Neural progenitor cell (in vitro differentiated cells): Measurements from ENCODE around the gene SLC38A10. TPM values are rescaled to one million over a fixed set of nuclear protein-coding genes. Genes with fewer than 3 reads are reported as not detected.
A peak's percentile ranks its signal among the peaks of the same experiment; 100 is the strongest.

Experiments used
- DNase-seq: peaks from one replicate; pipeline ENCODE4 v3.0.0-alpha.2; 2016; ENCODE audit warnings: low spot score
- H2AFZ ChIP-seq: fragments of 200-600 bp; sonication (generic); replicated peaks from 2 replicates; pipeline ENCODE4 v1.6.1; 2016; ENCODE audit warnings: antibody characterized with exemption
- H3F3A ChIP-seq: fragments of 200-600 bp; sonication (generic); 2 replicates; pipeline ENCODE4 v1.6.1; 2016; ENCODE audit warnings: antibody characterized with exemption, low read depth
- H3K27ac ChIP-seq: fragments of 200-600 bp; sonication (generic); 2 replicates; pipeline ENCODE4 v1.5.1; 2016; ENCODE audit warnings: mild to moderate bottlenecking
- H3K27me3 ChIP-seq: fragments of 200-600 bp; sonication (generic); 2 replicates; pipeline ENCODE4 v1.6.1; 2016; ENCODE audit warnings: mild to moderate bottlenecking, moderate library complexity
- H3K36me3 ChIP-seq: fragments of 200-600 bp; sonication (generic); 2 replicates; pipeline ENCODE4 v1.5.1; 2016
- H3K4me1 ChIP-seq: fragments of 200-600 bp; sonication (generic); 2 replicates; pipeline ENCODE4 v1.6.1; 2016; ENCODE audit warnings: mixed run types
- H3K4me2 ChIP-seq: fragments of 200-600 bp; sonication (generic); 2 replicates; pipeline ENCODE4 v1.6.1; 2016
- H3K4me3 ChIP-seq: fragments of 200-600 bp; sonication (generic); 2 replicates; pipeline ENCODE4 v1.5.1; 2016
- H3K79me2 ChIP-seq: fragments of 200-600 bp; sonication (generic); 2 replicates; pipeline ENCODE4 v1.6.1; 2016; ENCODE audit warnings: low read depth
- H3K9ac ChIP-seq: fragments of 200-600 bp; sonication (generic); 2 replicates; pipeline ENCODE4 v1.6.1; 2016
- H3K9me3 ChIP-seq: fragments of 200-600 bp; sonication (generic); 2 replicates; pipeline ENCODE4 v1.5.1; 2016; ENCODE audit warnings: low read depth
- H4K20me1 ChIP-seq: fragments of 200-600 bp; sonication (generic); 2 replicates; pipeline ENCODE4 v1.6.1; 2016; ENCODE audit warnings: low read depth
- H3K27ac Mint-ChIP-seq: 3 replicates; pipeline ENCODE4 v1.8.0; 2021; ENCODE audit warnings: mixed read lengths
- H3K27me3 Mint-ChIP-seq: 2 replicates; pipeline ENCODE4 v1.8.0; 2022; ENCODE audit warnings: low read depth, mild to moderate bottlenecking, inconsistent platforms, moderate library complexity, mixed read lengths; ENCODE audit not compliant: insufficient read depth
- H3K36me3 Mint-ChIP-seq: 3 replicates; pipeline ENCODE4 v1.8.0; 2021; ENCODE audit warnings: mixed read lengths
- H3K4me1 Mint-ChIP-seq: 3 replicates; pipeline ENCODE4 v1.8.0; 2021; ENCODE audit warnings: mixed read lengths
- H3K4me3 Mint-ChIP-seq: 3 replicates; pipeline ENCODE4 v1.8.0; 2021; ENCODE audit warnings: mild to moderate bottlenecking, moderate library complexity, mixed read lengths
- H3K9me3 Mint-ChIP-seq: 3 replicates; pipeline ENCODE4 v1.8.0; 2020; ENCODE audit warnings: mixed read lengths
- CTCF ChIP-seq: fragments of 200-600 bp; sonication (generic); IDR thresholded peaks from 2 replicates; pipeline ENCODE4 v1.5.1; 2017; ENCODE audit warnings: antibody characterized with exemption, mild to moderate bottlenecking
- EZH2 ChIP-seq: fragments of 200-600 bp; sonication (generic); IDR thresholded peaks from 2 replicates; pipeline ENCODE4 v1.6.1; 2017; ENCODE audit warnings: antibody characterized with exemption, mild to moderate bottlenecking, moderate library complexity
- EZH2phosphoT487 ChIP-seq: fragments of 200-600 bp; sonication (generic); IDR thresholded peaks from 2 replicates; pipeline ENCODE4 v1.6.1; 2017; ENCODE audit warnings: antibody characterized with exemption
- total RNA-seq: library from RNA; depleted of rRNA; stranded (reverse); fragments of >200 nt; gene quantifications from 2 replicates; pipeline ENCODE4 v1.2.3, GENCODE V29; 2015; ENCODE audit warnings: low replicate concordance

Gene SLC38A10
- total RNA-seq, 1 donor from 2014 or later = 8.3 TPM

- Histone ChIP-seq H2AFZ (peak overlapping the region; percentile 71), H3K9me3 (no peaks in the 10 kb centered on the region), H3K4me3 (peak overlapping the region; percentile 21), H3K27ac (no peak overlapping the region), H3K4me2 (peak overlapping the region; percentile 65), H3F3A (peaks cover 14% of the 10 kb centered on the region), H3K4me1 (peaks cover 17% of the 10 kb centered on the region), H4K20me1 (peaks cover 30% of the 10 kb centered on the region), H3K36me3 (no peaks in the 10 kb centered on the region), H3K27me3 (peaks cover 12% of the 10 kb centered on the region), H3K79me2 (peaks cover 27% of the 10 kb centered on the region), H3K9ac (no peak overlapping the region)
- no peaks in the 10 kb centered on the region for H3K36me3 Mint-ChIP-seq
- peaks cover 8% of the 10 kb centered on the region for H3K27me3 Mint-ChIP-seq
- peak overlapping the region; percentile 9 for H3K27ac Mint-ChIP-seq
- peaks cover 11% of the 10 kb centered on the region for H3K9me3 Mint-ChIP-seq
- peaks cover 16% of the 10 kb centered on the region for H3K4me1 Mint-ChIP-seq
- TF ChIP-seq CTCF = no peak
- no peak for TF ChIP-seq EZH2
- TF ChIP-seq EZH2phosphoT487 = no peak
- H3K4me3 Mint-ChIP-seq = peak overlapping the region; percentile 87
- peak; percentile 43 for DNase-seq
These were observed 71.4 kb downstream of the SLC38A10 start for GRCh38 chr17:81223762-81224130.

GRCh38 chr17:81222906-81223761 lies 72.0 kb downstream of the SLC38A10 start, which contains the start of gene CEP131:
TSS of gene CEP131 (minus strand) at chr17:81222965. CDS start at chr17:81220056, 2,909 bp downstream.
- H4K20me1 ChIP-seq = peaks cover 30% of the 10 kb centered on the region
- Mint-ChIP-seq H3K27me3 (peaks cover 8% of the 10 kb centered on the region), H3K9me3 (peaks cover 11% of the 10 kb centered on the region), H3K27ac (peak within 1 kb of the TSS; percentile 9), H3K36me3 (no peaks in the 10 kb centered on the region), H3K4me1 (peaks cover 16% of the 10 kb centered on the region), H3K4me3 (peak within 1 kb of the TSS; percentile 87)
- H3K4me3 ChIP-seq = peak within 1 kb of the TSS; percentile 88
- DNase-seq = peak; percentile 99
- no peaks in the 10 kb centered on the region for H3K36me3 ChIP-seq
- H3K27me3 ChIP-seq = peaks cover 12% of the 10 kb centered on the region
- peak within 1 kb of the TSS; percentile 90 for H3K4me2 ChIP-seq
- peaks cover 27% of the 10 kb centered on the region for H3K79me2 ChIP-seq
- TF ChIP-seq EZH2 (peak; percentile 15), CTCF (no peak), EZH2phosphoT487 (no peak)
- H3K27ac ChIP-seq = no peak within 1 kb of the TSS
- H3K4me1 ChIP-seq = peaks cover 17% of the 10 kb centered on the region
- H3K9me3 ChIP-seq = no peaks in the 10 kb centered on the region
- H2AFZ ChIP-seq = peak within 1 kb of the TSS; percentile 71
- peaks cover 14% of the 10 kb centered on the region for H3F3A ChIP-seq
- peak within 1 kb of the TSS; percentile 72 for H3K9ac ChIP-seq

GRCh38 chr17:81222620-81222905 lies 72.5 kb downstream of the SLC38A10 start:
- H3K9me3 Mint-ChIP-seq = peaks cover 11% of the 10 kb centered on the region
- no peak overlapping the region for H3K27ac Mint-ChIP-seq
- Histone ChIP-seq H3K4me3 (peak overlapping the region; percentile 88), H3K9me3 (no peaks in the 10 kb centered on the region), H2AFZ (no peak overlapping the region), H3K27me3 (peaks cover 12% of the 10 kb centered on the region), H3K79me2 (peaks cover 27% of the 10 kb centered on the region), H4K20me1 (peaks cover 30% of the 10 kb centered on the region), H3K4me1 (peaks cover 17% of the 10 kb centered on the region), H3K36me3 (no peaks in the 10 kb centered on the region), H3K27ac (no peak overlapping the region), H3F3A (peaks cover 14% of the 10 kb centered on the region), H3K9ac (peak overlapping the region; percentile 72), H3K4me2 (peak overlapping the region; percentile 90)
- peaks cover 8% of the 10 kb centered on the region for H3K27me3 Mint-ChIP-seq
- H3K4me3 Mint-ChIP-seq = peak overlapping the region; percentile 87
- H3K36me3 Mint-ChIP-seq = peaks cover 2% of the 10 kb centered on the region
- no peak for DNase-seq
- H3K4me1 Mint-ChIP-seq = peaks cover 16% of the 10 kb centered on the region
- TF ChIP-seq EZH2phosphoT487 (no peak), EZH2 (no peak), CTCF (no peak)
